CD4-positive, alpha-beta T cell treated with Interleukin-12 subunit alpha and Interleukin-12 subunit beta, for 1 hour (primary cell): ENCODE measurements around the gene SPOCD1.

Experiments used
- DNase-seq: peaks from one replicate; pipeline ENCODE4 v3.0.0-alpha.2; 2020

Gene SPOCD1

DNA sequence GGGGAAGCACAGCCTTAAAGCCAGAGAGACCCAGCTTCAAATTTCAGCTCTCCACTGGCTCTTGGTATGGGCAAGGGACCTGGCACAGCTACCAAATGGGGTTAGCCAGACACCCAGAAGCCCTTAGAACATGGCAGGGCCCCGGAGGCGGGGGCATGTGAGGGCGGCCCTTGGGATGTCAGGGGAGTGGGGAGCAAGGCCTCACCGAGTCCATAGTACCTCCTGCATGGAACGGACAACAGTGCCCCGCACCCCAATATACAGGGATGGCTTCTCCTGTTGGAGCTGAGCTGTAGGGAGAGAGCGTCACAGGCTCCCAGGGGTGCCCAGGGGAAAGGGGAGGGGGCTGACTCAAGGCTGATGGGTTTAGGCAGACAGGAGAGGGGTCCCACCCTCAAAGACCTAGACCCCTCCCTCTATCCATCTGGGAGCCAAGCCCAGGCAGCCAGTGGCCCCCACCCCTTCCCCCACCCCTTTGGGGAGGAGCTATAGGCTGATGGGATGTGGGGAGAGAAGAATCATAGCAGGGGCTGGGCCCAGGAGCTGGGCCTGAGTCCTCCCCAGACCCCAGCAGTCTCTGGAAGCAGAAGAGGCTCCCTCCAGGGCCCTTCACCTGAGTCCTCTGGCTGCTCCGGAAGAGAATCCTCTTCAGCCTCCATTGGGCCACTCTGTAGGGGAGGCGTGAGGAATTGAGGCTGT lies 16.5 kb downstream of the SPOCD1 start:
- no peak for DNase-seq

GRCh38 chr1:31798433-31799195 lies 17.2 kb downstream of the SPOCD1 start:
- DNase-seq, result no peak

GRCh38 chr1:31798086-31798432 lies 17.8 kb downstream of the SPOCD1 start:
- DNase-seq, result no peak

GRCh38 chr1:31797216-31797615 lies 18.6 kb downstream of the SPOCD1 start:
- DNase-seq, result no peak

GRCh38 chr1:31796707-31797106 lies 19.1 kb downstream of the SPOCD1 start:
- DNase-seq, result no peak

- DNase-seq, result no peak
These were observed 19.8 kb downstream of the SPOCD1 start for GRCh38 chr1:31795801-31796621.

- no peak for DNase-seq
These were observed 20.6 kb downstream of the SPOCD1 start for GRCh38 chr1:31795096-31795675.

DNA sequence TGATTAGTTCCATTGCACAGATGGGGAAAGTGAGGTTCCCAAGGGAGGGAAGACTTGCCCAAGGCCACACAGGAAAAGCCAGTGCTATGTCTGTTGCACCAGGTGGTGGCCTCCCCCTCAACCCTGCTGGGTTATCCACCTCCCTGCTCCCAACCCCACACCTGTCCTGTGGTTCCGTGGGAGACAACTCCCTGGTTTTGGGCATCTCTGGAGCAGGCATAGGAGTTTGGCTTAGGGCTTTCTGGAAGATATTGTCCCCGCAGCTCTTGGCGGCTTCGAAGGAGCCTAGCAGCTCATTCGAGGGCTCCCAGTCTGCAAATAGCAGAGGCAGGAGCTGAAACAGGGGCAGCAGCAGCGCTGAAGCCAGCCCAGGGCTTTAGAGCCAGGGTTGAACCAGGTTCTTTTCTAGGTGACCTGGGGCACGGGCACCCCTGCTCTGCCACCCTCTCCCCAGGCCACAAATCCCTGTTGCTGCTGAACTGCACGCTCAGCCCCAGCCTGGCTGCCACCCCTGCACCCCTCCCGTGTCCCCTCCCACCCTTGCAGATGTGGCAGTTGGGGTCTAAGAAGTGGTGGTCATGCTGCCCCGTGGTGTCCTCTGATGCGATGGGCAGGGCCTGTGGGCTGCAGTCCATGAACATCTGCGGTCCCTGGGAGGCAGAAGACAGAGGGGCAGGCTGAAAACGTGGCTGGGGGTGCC lies 22.1 kb downstream of the SPOCD1 start:
- no peak for DNase-seq

DNA sequence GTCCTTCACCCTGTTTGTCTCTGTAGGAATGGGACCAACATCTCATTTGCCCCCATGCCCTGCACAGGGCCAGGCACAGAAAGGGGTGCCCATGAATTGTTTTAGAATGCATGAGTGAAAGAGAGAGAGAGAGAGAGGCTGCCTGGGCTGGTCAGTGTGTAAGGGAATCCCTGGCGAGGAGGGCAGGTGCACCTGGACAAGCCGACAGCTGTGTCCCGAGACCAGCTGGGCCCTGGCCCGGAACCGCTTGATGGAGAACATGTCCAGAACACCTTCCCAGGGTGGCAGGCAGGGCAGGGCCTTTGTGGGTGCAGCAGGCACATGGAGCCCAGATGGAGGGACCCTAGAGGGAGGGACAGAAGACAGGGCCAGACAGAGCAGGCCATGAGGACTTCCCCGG lies 22.7 kb downstream of the SPOCD1 start:
- no peak for DNase-seq

GRCh38 chr1:31792541-31792940 lies 23.3 kb downstream of the SPOCD1 start:
- no peak for DNase-seq

GRCh38 chr1:31792116-31792515 lies 23.7 kb downstream of the SPOCD1 start:
- DNase-seq, result no peak

- DNase-seq, result no peak
These were observed 24.5 kb downstream of the SPOCD1 start for GRCh38 chr1:31791131-31791858.

DNA sequence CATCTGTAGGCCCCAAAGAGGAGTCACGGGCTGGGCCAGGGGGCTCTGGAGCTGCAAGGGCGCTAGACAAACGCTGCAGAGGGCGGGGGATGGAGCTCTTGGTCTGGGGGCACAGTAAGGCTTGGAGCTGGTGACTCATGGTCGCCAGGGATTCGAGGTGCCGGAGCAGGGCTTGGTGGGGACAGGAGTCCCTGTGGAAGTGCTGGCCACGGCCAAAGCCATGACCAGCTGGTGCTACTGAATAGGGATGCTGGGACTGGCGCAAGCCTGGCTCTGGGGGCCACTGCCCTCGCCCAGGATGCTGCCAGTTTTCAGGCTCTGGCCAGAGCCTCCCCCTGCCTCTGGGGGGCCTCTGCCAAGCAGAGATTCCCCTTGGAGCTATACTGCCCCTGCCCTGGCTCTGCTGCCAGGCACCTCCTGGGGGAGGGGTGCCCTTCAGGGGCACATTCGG lies 25.2 kb downstream of the SPOCD1 start:
- DNase-seq, result no peak

GRCh38 chr1:31790140-31790539 lies 25.7 kb downstream of the SPOCD1 start:
- DNase-seq, result no peak

DNA sequence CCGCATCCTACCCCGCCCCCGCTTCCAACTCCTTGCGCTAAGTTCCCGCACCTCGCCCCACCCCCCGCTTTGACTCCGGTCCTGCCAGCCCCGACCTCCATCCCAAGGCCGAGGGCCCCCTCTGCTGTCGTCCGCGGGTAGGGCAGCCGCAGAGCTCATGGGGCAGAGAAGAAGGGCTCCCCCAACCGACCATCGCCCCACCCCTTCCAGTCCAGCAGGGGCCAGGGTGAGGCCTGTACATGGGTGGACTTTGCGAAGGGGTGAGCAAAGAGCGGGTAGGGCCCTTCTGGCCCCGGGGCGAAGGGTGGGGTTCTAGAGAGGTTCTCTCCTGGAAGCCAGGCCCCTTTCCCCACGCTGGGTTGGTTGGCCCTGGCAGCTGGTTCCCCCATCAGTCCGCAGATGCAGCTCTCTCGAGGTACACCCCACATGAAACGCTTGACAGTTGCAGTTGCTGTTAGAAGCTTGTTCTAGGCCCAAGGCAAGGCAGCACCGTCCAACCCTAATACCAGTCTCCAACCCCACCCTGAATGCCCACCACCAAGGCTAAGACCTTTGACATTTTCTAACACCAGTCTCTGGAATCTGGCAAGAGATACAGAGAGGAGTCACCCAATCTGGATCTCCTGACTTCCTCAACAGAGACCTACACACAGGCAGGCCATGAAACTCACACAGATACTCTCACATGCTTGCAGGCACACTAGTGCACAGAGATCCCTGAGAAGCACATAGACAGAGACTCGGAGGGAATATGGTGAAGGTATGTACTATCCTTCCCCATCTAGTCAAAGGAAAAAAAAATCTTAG lies 26.4 kb downstream of the SPOCD1 start:
- DNase-seq, result peak; percentile 93

DNA sequence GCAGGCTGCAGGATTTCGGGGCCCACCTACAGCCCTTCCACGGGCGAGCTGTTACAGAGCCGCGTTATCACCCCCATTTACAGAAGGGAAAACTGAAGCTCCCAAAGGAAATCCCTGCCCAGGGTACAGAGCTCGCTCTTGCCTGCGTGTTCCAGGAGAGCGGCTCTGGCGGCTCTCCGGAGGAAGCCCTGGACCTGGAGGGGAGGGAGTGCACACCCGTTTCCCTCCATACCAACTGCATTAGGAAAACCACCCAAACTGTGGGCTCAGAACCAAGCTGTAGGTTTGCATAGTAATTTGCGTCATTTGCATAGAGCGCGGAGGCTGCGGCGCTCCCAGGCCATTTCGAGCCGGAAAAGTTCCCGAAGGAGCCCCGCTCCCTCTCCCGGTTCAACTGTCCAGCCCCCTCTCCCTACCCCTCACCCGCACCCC lies 27.0 kb downstream of the SPOCD1 start:
- no peak for DNase-seq

DNA sequence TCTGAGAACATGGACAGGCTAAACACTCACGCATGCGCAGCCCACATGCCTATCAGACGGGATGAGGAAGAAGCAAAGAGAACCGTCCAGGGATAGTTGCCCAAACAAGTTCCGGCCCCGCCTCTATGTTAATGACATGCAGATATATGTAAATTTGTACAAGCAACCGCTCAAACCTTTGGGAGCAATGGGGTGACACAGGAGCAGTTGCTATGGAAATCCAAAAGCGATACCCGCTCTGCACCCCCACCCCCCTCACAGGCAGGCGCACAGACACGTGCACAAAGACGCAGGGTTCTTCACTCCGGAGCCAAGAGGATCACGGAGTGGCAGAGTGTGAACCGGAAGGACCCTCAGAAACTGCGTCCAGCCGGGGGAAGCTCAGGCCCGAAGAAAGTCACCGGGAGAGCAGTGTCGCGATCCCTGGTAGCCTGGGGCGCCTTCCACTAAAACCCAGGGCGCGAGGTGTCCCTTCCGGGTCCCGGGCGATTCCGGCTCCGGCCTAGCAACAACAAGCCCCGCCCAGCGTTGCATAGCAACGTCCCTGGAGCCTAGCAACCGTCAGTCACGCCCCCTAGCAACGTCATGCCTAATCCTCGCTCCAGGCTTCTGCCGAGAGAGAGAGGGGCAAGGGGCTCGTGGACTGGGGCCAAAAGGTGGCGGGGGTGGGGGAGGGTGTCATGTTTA lies 27.5 kb downstream of the SPOCD1 start:
- peak; percentile 92 for DNase-seq

- DNase-seq, result no peak
These were observed 28.1 kb downstream of the SPOCD1 start for GRCh38 chr1:31787786-31788137.

DNA sequence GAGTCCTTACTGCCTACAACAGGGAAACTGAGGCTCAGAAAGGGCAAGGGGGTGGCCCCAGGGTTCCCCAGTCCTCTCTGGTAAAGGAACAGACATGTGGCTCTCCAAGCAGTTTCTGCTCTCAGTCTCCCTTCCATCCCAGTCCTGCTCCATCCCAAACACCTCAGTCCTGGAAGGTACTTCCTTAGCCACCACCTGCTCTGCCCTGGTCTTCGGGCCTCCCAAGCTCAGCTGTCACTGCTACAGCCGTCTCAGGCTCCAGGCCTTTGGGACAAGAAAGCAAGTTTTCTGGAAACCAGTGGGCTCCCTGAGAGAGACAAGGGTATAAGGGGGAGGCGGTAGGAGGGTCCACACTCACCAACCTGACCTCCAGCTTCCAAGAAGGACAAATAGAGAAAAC lies 28.6 kb downstream of the SPOCD1 start:
- DNase-seq, result no peak

DNA sequence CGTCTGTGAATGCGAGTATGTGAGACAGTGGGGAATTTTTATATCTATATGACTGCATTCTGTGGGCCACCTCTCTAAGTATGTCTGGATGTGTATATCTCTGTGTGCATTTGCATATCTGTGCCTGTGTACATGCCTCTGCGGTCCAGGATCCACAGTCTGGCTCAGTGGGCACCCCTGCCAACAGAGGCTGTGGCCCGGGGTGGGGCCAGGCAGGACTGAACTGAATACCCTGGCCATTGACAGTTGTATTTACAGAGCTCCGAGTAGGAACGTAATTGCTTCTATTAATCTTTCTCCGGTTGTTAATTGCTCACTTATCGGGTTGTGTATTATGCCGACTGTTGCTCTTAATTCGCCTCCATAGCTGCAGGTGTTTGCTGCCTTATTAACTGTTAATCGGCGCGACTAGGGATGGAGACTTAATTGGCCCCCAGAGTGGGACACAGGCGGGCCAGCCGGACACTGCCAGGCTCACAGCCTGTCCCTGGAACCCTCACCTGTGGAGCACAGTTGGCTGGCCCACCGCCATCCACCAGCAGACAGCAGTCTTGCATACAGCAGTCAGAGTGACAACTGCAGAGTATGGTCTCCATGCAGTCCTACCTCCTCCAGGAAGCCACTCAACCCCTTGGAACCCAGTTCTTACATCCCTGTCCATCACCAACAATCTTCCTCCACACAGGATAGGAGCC lies 29.3 kb downstream of the SPOCD1 start:
- DNase-seq, result no peak
